HG02884 (cell line): ENCODE measurements around the gene DEDD.
A peak's percentile ranks its signal among the peaks of the same experiment; 100 is the strongest.
"Not testable (repeated sequence)": the region's sequence is repeated elsewhere in the genome, so short reads cannot be mapped to it uniquely, and the experiment has no call there.

Experiments
- ATAC-seq: cut with Tn5 transposase; IDR thresholded peaks from one replicate; pipeline ENCODE4 v1.9.1; 2021; ENCODE audit warnings: mild to moderate bottlenecking, moderate library complexity; ENCODE audit not compliant: unreplicated experiment

The DEDD gene

GRCh38 chr1:161130266-161130665, 2.2 kb downstream of the DEDD start:
- no peak for ATAC-seq

GRCh38 chr1:161128591-161129420, 3.7 kb downstream of the DEDD start:
- ATAC-seq = no peak

GRCh38 chr1:161127649-161128048, 4.8 kb downstream of the DEDD start:
- ATAC-seq = no peak

GRCh38 chr1:161122967-161123366, 9.5 kb downstream of the DEDD start:
- no peak for ATAC-seq

GRCh38 chr1:161121834-161122233, 10.6 kb downstream of the DEDD start:
- ATAC-seq = no peak

GRCh38 chr1:161121042-161121650, 11.3 kb downstream of the DEDD start:
- no peak for ATAC-seq

- ATAC-seq = peak; percentile 39
Observed at GRCh38 chr1:161119092-161119903, 13.2 kb downstream of the DEDD start.

- peak; percentile 74 for ATAC-seq
Observed at GRCh38 chr1:161117759-161118581, 14.5 kb downstream of the DEDD start, which contains the start of the genes NIT1 and PFDN2. NIT1 (plus strand) TSS chr1:161118105; CDS start chr1:161118177, 72 bp downstream. PFDN2 (minus strand) TSS chr1:161118037; CDS start chr1:161118026, 11 bp downstream.

GRCh38 chr1:161115961-161116360, 16.5 kb downstream of the DEDD start:
- not testable (repeated sequence) for ATAC-seq

GRCh38 chr1:161115132-161115711, 17.2 kb downstream of the DEDD start:
- no peak for ATAC-seq

- no peak for ATAC-seq
Observed at GRCh38 chr1:161114556-161114955, 17.9 kb downstream of the DEDD start.

- ATAC-seq = no peak
Observed at GRCh38 chr1:161113915-161114314, 18.6 kb downstream of the DEDD start.

- ATAC-seq = no peak
Observed at GRCh38 chr1:161111527-161111926, 20.9 kb downstream of the DEDD start.

- no peak for ATAC-seq
Observed at GRCh38 chr1:161111117-161111516, 21.4 kb downstream of the DEDD start.

- no peak for ATAC-seq
Observed at GRCh38 chr1:161106431-161106830, 26.0 kb downstream of the DEDD start.

- no peak for ATAC-seq
Observed at GRCh38 chr1:161100556-161100955, 31.9 kb downstream of the DEDD start.

- ATAC-seq = no peak
Observed at GRCh38 chr1:161099090-161099802, 33.2 kb downstream of the DEDD start.

- ATAC-seq = peak; percentile 57
Observed at GRCh38 chr1:161098210-161099068, 34.0 kb downstream of the DEDD start, which contains the start of gene KLHDC9. KLHDC9 (plus strand) TSS chr1:161098361; CDS start chr1:161098536, 175 bp downstream.
